PC-9 (cell line): Measurements from ENCODE around the gene SERPINI1. TPM values are rescaled to one million over a fixed set of nuclear protein-coding genes. Genes with fewer than 3 reads are reported as not detected.
A peak's percentile ranks its signal among the peaks of the same experiment; 100 is the strongest.

Experiments used
- Bru-seq: library from RNA; stranded (reverse); fragments of 400-500 nt; gene quantifications from one replicate; lab custom pipeline; 2021; lab: Mats Ljungman, UMichigan
- BruChase-seq, 2 experiments: library from RNA; stranded (reverse); fragments of 400-500 nt; gene quantifications; one replicate each; lab custom pipeline; 2021; lab: Mats Ljungman, UMichigan
- BruUV-seq: library from RNA; stranded (reverse); fragments of 400-500 nt; replicated peaks from 2 replicates; lab custom pipeline; 2021; lab: Mats Ljungman, UMichigan
- CTCF ChIA-PET: fragments of 300-600 bp; sonication (Branson Sonifier 250); formaldehyde crosslinking; loops from one replicate; lab custom pipeline; 2022; ENCODE audit warnings: antibody characterized with exemption; lab: Charles Lee
- POLR2A ChIA-PET: fragments of 300-600 bp; sonication (Branson Sonifier 250); formaldehyde crosslinking; loops from one replicate; lab custom pipeline; 2022; ENCODE audit warnings: antibody characterized with exemption; ENCODE audit not compliant: unreplicated experiment; lab: Charles Lee
- DNase-seq, 2 experiments: peaks; one replicate each; pipeline versions ENCODE4 v3.0.0 to v3.0.0-alpha.2; 2015 to 2022; ENCODE audit warnings: mixed read lengths in 1 of 2
- H2AFZ ChIP-seq: fragments of 200-600 bp; sonication (generic); 2 replicates; pipeline ENCODE4 v1.8.1; 2017; ENCODE audit warnings: antibody characterized with exemption
- H3F3A ChIP-seq: fragments of 200-600 bp; sonication (generic); 2 replicates; pipeline ENCODE4 v1.8.1; 2017; ENCODE audit warnings: antibody characterized with exemption, mild to moderate bottlenecking, low read depth; ENCODE audit not compliant: insufficient read depth
- H3K27ac ChIP-seq: fragments of 200-600 bp; sonication (generic); 2 replicates; pipeline ENCODE4 v1.6.1; 2016; ENCODE audit warnings: mixed run types
- H3K27me3 ChIP-seq: fragments of 200-600 bp; sonication (generic); 2 replicates; pipeline ENCODE4 v1.6.1; 2016; ENCODE audit warnings: low read depth, mixed run types; ENCODE audit not compliant: insufficient read depth
- H3K36me3 ChIP-seq: fragments of 200-600 bp; sonication (generic); 2 replicates; pipeline ENCODE4 v1.6.1; 2016; ENCODE audit warnings: low read depth, mixed run types
- H3K4me1 ChIP-seq: fragments of 200-600 bp; sonication (generic); replicated peaks from 2 replicates; pipeline ENCODE4 v1.6.1; 2016; ENCODE audit warnings: mixed run types; ENCODE audit not compliant: insufficient read depth
- H3K4me2 ChIP-seq: fragments of 200-600 bp; sonication (generic); 2 replicates; pipeline ENCODE4 v1.6.1; 2017; ENCODE audit warnings: mixed run types
- H3K4me3 ChIP-seq: fragments of 200-600 bp; sonication (generic); 2 replicates; pipeline ENCODE4 v1.6.1; 2016; ENCODE audit warnings: mixed run types
- H3K79me2 ChIP-seq: fragments of 200-600 bp; sonication (generic); 2 replicates; pipeline ENCODE4 v1.6.1; 2017; ENCODE audit warnings: low read depth, mixed run types
- H3K9me2 ChIP-seq: fragments of 200-600 bp; sonication (generic); 2 replicates; pipeline ENCODE4 v1.8.1; 2017; ENCODE audit warnings: mild to moderate bottlenecking; ENCODE audit not compliant: insufficient read depth
- H3K9me3 ChIP-seq: fragments of 200-600 bp; sonication (generic); 2 replicates; pipeline ENCODE4 v1.8.1; 2016; ENCODE audit warnings: low read depth; ENCODE audit not compliant: insufficient read depth
- H4K20me1 ChIP-seq: fragments of 200-600 bp; sonication (generic); 2 replicates; pipeline ENCODE4 v1.8.1; 2017; ENCODE audit not compliant: insufficient read depth
- EZH2 ChIP-seq: fragments of 200-600 bp; sonication (generic); IDR thresholded peaks from 2 replicates; pipeline ENCODE4 v1.8.0; 2017; ENCODE audit warnings: antibody characterized with exemption, low read depth
- intact Hi-C: fragments of 100-400 bp; cut with micrococcal nuclease; formaldehyde crosslinking; loops from one replicate; pipeline ENCODE4 v1.10.0; 2022; ENCODE audit not compliant: unreplicated experiment
- long read RNA-seq: library from polyadenylated mRNA; stranded (forward); transcript quantifications from one replicate; pipeline ENCODE4 v2.0.0, GENCODE V29; 2022
- total RNA-seq: library from RNA; stranded (reverse); gene quantifications from 2 replicates; pipeline ENCODE4 v1.2.3, GENCODE V29; 2021
- TF ChIP-seq, protein P1 (sequence below): fragments of 200-600 bp; sonication (generic); conservative IDR thresholded peaks from 2 replicates; pipeline ENCODE4 v1.6.1; 2017; ENCODE audit warnings: mixed run types, antibody characterized with exemption, mild to moderate bottlenecking, moderate library complexity

SERPINI1 gene, protein sequence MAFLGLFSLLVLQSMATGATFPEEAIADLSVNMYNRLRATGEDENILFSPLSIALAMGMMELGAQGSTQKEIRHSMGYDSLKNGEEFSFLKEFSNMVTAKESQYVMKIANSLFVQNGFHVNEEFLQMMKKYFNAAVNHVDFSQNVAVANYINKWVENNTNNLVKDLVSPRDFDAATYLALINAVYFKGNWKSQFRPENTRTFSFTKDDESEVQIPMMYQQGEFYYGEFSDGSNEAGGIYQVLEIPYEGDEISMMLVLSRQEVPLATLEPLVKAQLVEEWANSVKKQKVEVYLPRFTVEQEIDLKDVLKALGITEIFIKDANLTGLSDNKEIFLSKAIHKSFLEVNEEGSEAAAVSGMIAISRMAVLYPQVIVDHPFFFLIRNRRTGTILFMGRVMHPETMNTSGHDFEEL
- total RNA-seq: 2.4 and 2.6 TPM in 2 replicates
- Bru-seq, nascent RNA: percentile 34 among the genes with signal in this experiment
- BruChase-seq, experiment 1, labeled RNA remaining after a 2-hour chase: percentile 42 among the genes with signal in this experiment
- percentile 28 among the genes with signal in this experiment for BruChase-seq, experiment 2, labeled RNA remaining after a 6-hour chase
- long read RNA-seq, transcript SERPINI1-202 (9 exons, 1,890 nt): major isoform, 7 of 8 reads
- long read RNA-seq, partial matches to known transcripts: 0 of 8 reads
- long read RNA-seq, other reads (novel, unspliced or antisense): 0 of 8 reads

DNA sequence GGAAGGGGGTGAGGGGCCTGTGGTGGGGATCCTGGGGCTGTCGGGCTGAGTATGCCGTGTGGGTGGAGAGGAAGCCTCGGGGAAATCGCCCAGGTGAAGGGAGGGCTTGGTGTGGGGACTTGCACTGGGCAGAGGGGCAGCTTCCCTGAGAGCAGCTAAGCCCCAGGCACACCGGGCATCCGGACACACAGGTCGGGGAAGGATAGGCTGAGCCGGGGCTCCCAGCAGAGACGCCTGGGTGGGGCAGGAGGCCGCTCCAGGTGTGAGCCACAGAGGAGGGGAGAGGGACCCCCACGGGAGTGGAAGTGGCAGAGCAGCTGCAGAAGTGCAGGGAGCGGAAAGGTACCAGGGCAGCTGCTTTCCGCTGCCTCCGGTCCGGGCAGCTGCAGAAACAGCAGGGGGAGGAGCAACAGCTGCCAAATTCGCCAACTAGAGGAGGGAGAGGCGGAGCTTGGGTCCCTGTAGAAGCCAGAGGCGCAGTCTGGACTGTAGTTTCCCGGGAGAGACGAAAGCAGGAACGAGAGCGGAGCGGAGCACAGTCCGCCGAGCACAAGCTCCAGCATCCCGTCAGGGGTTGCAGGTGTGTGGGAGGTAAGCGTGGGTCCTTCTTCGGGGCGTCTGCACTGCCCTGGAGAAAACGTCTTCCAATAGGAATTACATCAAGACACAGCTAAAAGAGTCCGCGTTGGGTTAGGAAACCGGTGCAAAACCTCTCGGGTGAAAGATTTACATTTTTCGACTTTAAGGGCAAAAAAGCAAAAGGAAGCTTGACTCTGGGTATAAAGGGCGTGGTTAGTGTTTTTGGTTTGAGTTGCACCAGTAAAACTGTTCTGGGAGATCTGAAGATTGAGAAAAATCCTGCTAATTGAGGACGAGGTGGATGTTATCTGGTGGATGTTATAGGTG, at the start of gene SERPINI1:
Gene SERPINI1, plus strand, starts transcription at position 489 of the 906 bp plus-strand sequence. CDS start 53,408 bp downstream, outside the sequence.
- ChIA-PET CTCF (no interaction called here), POLR2A (interaction anchor here (0.5 to 0.6 kb wide), 4 partner anchors 8 to 786 kb away, joined by 3 to 17 read pairs (median 3); no protein-coding TSS in a partner anchor)
- BruUV-seq: TSS peak; percentile 74
- peaks cover 39% of the 10 kb centered on the region for H3K79me2 ChIP-seq
- no peaks in the 10 kb centered on the region for H3K9me3 ChIP-seq
- H3F3A ChIP-seq: peaks cover 11% of the 10 kb centered on the region; the same call in 1 of the 2 replicates
- no peaks in the 10 kb centered on the region for H3K27me3 ChIP-seq
- H3K9me2 ChIP-seq: no peaks in the 10 kb centered on the region
- peak within 1 kb of the TSS; percentile 98 for H2AFZ ChIP-seq
- peak within 1 kb of the TSS; percentile 70 for H3K27ac ChIP-seq
- H3K4me1 ChIP-seq: peaks cover 29% of the 10 kb centered on the region
- H4K20me1 ChIP-seq: peaks cover 20% of the 10 kb centered on the region
- H3K36me3 ChIP-seq: no peaks in the 10 kb centered on the region
- H3K4me2 ChIP-seq: peak within 1 kb of the TSS; percentile 89
- intact Hi-C loops: loop anchor here (1.0 kb wide), 1 partner anchor 360 kb away; the partner anchor contains the start of gene GOLIM4
- TF ChIP-seq EZH2: no peak
- TF ChIP-seq, protein P1, sequence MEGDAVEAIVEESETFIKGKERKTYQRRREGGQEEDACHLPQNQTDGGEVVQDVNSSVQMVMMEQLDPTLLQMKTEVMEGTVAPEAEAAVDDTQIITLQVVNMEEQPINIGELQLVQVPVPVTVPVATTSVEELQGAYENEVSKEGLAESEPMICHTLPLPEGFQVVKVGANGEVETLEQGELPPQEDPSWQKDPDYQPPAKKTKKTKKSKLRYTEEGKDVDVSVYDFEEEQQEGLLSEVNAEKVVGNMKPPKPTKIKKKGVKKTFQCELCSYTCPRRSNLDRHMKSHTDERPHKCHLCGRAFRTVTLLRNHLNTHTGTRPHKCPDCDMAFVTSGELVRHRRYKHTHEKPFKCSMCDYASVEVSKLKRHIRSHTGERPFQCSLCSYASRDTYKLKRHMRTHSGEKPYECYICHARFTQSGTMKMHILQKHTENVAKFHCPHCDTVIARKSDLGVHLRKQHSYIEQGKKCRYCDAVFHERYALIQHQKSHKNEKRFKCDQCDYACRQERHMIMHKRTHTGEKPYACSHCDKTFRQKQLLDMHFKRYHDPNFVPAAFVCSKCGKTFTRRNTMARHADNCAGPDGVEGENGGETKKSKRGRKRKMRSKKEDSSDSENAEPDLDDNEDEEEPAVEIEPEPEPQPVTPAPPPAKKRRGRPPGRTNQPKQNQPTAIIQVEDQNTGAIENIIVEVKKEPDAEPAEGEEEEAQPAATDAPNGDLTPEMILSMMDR: no peak
- DNase-seq: peak; percentile 86 to 93
- peak within 1 kb of the TSS; percentile 87 for H3K4me3 ChIP-seq

DNA sequence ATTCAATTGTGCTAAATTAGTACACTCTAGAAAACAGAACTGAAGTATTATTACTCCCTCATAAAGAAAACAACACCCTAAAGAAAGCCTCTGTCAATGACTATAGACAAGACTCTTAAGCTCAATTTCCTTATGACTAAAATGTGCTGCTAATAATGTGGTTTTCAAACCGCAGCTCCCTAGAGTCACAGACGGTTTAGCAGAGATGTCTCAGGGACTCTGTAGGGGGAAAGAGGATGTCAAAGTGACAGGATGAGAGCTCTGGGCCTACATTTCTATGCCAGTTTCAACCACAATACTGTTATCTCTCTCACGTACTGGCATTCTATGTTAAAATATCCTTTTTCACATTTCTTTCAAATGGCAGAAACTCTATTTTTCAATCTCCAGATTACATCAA, 44.2 kb upstream of the SERPINI1 start:
- H3K4me3 ChIP-seq: no peak overlapping the region
- no peaks in the 10 kb centered on the region for H4K20me1 ChIP-seq
- peaks cover 25% of the 10 kb centered on the region for H3K36me3 ChIP-seq
- H3K9me2 ChIP-seq: no peaks in the 10 kb centered on the region
- intact Hi-C loops: loop anchor here (10.0 kb wide), 1 partner anchor 183 kb away; no protein-coding TSS in a partner anchor
- no peak for DNase-seq
- no peak overlapping the region for H2AFZ ChIP-seq
- H3F3A ChIP-seq: no peaks in the 10 kb centered on the region
- POLR2A ChIA-PET: no interaction called here
- no peak overlapping the region for H3K27ac ChIP-seq
- TF ChIP-seq EZH2: no peak
- TF ChIP-seq, protein P1: no peak
- no peaks in the 10 kb centered on the region for H3K4me1 ChIP-seq
- no peaks in the 10 kb centered on the region for H3K27me3 ChIP-seq
- H3K79me2 ChIP-seq: no peaks in the 10 kb centered on the region
- CTCF ChIA-PET: no interaction called here
- no peak overlapping the region for H3K4me2 ChIP-seq
- BruUV-seq: no TSS peak
- no peaks in the 10 kb centered on the region for H3K9me3 ChIP-seq
